ENCODE measurements around the gene SGCD.

SGCD gene

DNA sequence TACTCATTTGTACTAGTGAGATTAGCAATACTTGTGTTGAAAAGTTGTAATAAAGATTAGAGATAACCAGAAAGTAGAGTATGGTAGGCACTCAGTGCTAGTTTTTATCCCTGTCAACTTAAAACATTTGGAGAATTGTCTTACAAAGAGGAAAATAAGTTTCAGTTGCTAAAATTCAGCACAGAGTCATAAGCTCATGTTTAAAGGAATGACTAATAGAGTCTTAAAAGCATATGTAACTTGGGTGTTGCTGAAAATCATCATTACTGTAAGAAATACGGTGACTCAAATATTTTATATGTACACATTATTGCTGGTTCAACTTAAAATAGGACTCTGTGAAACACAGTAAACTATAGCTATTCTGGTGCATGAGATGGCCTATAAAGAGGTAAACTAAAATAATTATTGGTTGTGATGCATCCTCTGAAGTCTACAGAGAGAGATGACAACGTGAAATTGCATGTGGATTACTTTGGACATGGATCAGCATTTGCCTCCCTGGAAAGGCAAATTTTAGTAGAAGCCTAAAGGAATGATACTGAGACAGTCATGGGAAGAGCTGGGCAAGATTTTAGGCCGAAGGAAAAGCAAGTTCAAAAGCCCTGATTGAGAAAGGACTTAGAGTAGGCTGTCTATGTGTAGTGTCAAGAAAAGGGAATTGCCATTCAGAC, 34.6 kb downstream of the SGCD start:
- no peak for DNase-seq (ENCODE audit: low read depth in 2 of 2)

DNA sequence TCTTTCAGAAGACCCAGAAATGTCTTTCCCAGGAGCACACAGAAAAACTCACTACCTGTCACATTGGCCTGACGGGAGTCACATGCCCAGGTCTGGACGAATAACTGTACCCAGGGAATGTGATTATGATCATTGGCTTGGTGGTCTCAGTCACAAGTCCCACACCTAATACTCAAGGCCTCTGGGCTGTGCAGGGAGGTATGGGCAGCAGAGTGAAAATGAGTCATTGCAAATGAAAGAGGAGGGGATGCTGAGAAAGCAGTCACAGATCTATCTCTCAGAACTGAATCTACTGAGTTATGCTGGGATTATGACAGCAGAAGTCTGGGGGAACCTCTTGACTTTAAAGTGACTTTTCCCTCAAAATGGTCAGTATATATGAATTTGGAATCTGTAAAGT, 36.9 kb downstream of the SGCD start:
- DNase-seq (ENCODE audit: low read depth in 2 of 2) = no peak

DNA sequence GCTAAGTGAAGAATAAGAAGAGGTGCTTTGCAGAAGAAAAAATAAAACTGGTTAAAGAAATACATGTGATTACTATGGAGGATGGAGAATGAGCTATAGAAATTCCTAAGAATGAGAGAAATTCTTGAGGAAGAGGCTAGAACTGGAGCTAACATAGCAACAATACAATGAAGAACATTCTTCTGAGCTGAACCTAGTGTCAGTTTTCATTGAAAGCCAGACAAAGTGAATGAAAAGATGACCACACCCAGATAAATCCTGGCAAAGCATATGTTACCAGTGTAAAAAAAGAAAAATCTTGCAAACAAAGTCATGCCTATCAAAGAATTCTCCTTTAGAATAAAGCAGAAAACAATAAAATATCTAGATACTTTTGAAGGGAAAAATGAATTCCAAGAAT, 39.6 kb downstream of the SGCD start:
- no peak for DNase-seq (ENCODE audit: low read depth in 2 of 2)

DNA sequence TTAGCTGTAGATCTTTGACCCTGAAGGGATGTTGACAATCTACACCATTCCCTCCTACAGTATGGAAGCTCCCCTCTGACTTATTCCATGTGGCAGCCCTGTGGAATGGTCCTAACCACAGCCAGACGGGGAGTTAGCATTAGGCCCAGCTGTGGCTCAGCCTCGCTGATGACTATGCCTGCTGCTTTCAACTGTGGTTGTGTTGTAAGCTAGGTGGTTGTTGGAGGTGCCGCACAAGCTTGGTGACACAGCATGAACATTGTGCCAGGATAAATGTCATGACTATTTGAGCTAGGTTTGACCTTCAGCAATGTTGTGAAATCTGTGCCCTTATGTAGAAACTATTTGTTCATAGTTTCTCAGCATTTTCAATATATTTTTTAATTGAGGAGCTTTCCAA, 40.6 kb downstream of the SGCD start:
- DNase-seq (ENCODE audit: low read depth in 2 of 2) = no peak

DNA sequence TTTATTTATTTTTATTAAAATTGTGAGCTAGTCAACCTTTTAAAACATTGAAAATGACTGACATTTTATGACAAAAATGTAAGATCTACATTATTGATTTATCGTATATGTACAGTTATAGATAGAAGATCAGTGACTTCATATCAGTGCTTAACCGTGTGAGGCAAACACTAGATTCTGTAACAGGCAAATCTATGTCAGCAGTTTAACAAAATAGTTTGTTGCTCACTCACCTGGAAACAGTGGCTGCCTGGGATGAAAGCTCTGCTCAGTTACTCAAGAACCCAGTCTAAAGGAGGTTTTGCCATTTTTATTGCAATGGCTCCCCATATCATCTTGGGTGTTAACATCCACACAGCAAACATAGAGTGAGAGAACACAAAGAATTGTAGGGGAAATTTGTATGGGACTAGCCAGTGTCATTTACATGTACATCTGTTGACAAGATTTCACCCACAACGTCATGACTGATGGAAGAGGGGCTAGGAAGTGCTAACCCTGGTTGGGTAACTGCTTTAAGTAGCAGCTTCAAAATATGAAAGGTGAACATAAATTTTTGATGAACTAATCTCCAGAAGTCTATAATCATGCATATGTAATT, 49.0 kb downstream of the SGCD start:
- DNase-seq (ENCODE audit: low read depth in 2 of 2) = no peak

DNA sequence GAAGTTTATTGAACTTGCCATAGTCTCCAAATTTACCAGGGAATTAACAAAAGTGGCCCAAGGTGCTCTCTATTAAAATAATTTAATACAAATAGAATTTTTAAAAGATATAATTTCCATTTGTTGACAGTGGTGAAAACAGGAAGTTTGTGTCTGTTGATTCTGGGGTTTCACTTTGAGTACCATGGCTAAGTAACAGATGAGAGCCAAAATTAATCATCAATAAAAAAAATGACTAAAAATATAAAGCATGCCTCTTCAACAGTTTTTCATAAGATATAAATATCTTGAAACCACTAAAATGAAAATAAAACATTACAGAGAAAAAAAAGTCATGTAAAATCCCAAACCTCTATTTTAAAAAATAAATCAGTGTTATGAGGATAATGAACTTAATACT, 49.8 kb downstream of the SGCD start:
- DNase-seq (ENCODE audit: low read depth in 2 of 2) = no peak

DNA sequence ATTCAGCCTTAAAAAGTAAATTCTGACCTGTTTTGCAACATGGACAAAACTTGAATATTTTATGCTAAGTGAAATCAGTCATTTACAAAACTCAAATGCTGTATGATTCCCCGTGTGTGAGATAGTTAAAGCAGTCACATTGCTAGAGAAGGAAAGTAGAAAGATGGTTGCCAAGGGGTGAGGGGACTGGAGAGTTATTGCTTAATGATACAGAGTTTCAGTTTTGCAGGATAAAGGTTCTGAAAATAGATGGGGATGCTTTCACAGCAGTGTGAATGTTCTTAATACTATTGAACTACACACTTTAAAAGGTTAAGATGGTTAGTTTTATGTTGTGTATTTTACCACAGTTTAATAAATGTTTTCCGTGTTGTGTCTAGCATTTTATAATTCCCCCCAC, 51.2 kb downstream of the SGCD start:
- DNase-seq (ENCODE audit: low read depth in 2 of 2) = no peak

DNA sequence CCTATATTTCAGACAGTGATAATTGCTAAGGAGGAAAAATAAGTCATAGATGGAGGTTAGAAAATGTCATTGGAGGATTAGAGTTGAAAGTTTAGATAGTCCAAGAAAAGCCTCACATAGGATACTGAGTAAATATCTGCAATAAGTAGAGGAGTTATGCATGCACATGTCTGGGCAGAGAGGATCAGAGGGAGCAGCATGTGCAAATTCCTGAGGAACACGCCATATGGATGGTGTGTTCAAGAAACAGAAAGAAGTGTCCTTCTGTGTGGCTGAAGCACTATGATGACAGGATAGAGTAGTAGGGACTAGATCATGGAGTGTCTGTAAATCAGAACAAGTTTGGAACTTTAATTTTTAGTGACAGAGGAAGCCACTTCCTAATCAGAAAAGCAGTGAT, 52.2 kb downstream of the SGCD start:
- no peak for DNase-seq (ENCODE audit: low read depth in 2 of 2)

DNA sequence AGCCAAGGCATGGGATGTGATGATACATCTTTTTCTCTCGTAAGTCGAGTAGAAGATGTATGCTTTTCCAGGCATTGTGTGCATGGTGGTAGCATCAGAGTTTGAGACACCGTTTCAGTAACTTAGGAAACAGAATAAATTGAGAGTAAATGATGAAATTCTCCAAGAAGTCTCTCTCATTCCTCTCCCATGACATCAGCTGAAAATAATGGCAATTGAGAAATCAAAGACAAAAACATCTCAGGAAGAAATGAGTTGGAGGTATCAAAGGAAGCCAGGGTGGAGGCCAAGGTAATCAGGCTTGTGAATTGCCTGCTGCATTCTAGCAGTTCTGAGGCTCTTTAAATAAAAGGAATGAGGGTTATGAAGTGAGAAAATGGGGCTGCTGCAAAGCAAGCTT, 53.9 kb downstream of the SGCD start:
- no peak for DNase-seq (ENCODE audit: low read depth in 2 of 2)

DNA sequence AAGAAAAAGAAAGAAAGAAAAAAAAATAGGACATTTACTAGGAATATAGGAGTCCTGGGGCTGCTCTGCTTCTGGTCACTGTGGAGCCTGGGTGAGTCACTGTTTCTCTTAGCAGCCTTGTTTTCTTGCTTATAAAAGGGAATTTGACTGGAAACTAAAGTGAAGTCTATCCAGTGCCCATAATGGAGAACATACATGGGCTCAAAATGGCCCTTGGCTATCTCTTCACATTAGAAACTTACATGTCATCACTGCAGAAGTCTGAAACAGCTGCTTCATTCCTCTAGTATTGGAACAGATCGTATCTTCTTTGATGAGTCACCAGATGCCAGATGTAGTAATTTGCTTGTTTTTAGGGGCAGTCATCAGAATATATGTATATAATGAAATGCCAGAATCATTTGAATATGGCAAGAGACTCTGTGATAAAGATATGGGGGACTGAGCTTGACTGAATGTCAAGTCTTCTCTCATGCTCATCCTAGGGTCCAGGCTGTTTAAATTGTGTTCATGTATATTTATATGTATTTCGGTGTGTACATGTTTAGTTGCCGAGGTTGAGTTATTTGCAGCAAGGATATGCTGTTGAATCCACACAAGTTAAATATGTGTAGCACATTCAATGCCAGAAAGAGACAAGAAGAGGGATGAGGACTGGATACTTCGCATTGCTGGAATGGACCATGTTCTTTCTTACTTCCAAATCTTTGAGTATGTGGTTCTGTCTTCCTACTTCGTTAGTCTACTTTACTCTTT, 56.7 kb downstream of the SGCD start:
- DNase-seq (ENCODE audit: low read depth in 2 of 2) = no peak

DNA sequence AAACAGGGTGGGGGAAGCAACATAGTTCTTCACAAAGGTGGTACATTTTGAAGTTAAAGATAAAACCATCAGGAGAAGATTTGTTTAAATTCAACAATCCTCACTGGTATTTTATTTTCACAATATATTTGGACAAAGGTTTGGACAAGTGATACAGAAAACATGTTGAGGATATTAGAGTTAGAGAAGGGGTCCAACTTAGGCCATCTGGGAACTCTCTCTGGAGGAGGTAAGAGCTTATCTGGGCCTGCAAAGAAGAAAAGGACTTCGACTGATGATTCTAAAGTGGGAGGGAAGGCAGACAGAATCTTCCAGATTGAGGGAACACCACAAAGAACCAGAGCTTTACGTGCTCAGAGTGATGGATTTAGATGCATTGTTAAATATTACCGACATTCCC, 58.5 kb downstream of the SGCD start:
- DNase-seq (ENCODE audit: low read depth in 2 of 2) = no peak

DNA sequence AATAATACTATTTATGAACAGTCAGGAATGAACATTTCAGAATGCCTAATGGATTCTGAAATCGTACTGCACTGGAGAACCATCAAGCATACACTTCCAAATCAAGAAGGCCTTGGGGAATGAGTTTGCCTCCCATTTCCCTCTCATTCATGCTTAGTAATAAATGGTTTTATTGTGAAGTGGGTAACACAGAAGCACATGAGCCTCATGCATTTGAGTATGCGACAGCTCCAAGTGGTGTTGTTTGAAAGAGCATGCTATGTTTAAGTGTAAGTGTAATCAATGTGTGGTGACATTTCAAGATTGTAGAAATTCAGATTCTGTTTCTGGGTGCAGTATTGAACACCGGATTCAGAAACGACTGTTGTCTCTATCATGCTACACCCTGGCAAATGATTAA, 60.0 kb downstream of the SGCD start:
- DNase-seq (ENCODE audit: low read depth in 2 of 2) = no peak

DNA sequence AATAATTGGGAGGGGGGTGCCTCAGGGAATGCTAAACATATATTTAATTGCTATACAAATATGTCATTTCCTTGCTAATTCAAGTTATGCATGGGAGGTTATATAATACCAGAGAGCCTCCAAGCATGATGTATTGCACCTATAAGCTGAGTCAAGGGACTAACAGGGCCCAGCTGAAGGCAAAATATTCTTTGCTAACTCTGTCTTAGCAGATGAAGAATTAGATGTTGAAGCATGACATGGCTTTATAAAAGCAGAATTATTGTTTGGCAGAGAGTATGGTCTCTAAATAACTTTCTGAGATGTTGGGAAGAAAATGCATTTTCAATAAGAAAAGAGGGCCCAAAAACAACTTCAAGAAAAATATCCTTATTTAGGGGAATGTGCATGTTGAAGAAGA, 60.4 kb downstream of the SGCD start:
- DNase-seq (ENCODE audit: low read depth in 2 of 2) = no peak

DNA sequence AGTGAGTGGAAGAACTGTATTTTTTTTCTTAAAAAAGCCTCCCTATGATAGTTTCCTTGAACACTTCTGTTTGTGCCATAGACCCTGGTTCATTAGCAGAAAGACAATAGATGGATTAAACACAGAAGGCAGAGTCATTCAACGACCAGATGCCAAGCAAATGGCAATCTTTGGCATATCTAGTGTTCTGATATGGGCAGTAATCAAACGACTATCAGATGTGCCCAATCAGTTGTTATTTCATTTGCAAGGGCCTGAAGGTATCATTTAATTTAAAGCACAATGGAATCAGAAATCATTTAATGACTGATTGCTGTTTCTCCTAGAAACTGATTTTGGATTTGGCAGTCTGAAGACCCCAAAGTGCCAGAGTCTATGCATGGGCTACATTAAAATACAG, 61.3 kb downstream of the SGCD start:
- DNase-seq (ENCODE audit: low read depth in 2 of 2) = no peak

DNA sequence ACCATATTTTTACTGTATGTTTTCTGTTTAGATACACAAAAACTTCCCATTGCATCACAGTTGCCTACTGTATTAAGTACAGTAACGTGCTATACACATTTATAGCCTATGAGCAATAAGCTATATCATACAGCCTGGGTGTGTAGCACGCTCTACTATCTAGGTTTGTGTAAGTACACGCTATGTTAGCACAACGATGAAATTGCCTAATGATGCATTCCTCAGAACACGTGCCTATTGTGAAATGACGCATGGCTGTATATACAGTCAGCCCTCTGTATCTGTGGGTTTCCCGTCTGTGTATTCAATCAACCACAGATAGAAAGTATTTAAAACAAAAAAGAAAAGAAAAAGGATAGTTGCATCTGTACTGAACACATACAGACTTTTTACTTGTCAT, 64.2 kb downstream of the SGCD start:
- DNase-seq (ENCODE audit: low read depth in 2 of 2) = no peak

DNA sequence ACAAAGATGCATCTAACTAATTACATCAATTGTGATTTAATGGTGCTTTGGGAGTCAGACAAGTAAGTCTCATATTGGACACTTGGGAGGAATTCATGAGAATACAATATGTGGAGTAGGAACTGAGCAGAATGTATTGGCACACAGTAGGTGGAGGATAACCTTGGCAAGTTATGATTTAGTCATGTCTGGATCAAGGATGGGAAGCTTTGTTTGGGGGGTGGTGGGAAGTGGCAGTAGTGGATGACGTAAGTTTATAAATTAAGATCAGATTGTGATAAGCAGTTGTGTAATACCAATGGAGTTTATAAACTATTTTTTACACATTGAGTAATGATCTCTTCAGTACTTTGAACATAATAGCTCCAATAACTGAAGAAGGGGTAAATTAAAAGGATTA, 67.0 kb downstream of the SGCD start:
- DNase-seq (ENCODE audit: low read depth in 2 of 2) = no peak

DNA sequence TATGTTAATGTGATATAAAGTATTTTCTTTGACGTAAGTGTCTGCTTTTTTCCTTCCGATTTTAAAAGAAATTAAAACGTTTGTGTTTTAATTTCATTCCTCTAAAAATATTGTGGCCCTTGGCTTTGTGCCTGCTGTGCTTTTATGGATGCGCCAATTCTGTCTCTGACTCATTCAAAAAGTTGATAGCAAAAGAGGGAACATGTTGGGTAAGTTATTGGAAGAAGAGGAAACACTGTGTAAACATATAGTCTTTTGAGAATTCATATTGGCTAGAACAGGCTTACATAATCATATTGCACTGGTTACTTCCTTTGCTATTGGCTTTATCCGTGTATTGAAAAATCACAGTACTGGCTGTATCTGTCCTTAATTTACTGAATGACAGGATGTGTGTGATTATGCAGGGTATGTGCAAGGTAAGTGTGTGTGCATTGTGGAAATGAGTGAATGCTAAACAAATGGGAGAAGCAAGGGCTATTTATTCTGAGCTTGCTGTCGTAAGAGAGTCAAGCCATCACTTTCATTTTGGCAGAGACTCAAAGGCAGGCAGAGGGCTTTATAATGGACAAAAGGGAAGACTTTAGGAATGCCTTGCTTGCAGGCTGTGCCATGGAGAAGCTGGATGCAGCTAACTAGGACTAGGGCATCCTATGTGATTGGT, 67.8 kb downstream of the SGCD start:
- no peak for DNase-seq (ENCODE audit: low read depth in 2 of 2)

DNA sequence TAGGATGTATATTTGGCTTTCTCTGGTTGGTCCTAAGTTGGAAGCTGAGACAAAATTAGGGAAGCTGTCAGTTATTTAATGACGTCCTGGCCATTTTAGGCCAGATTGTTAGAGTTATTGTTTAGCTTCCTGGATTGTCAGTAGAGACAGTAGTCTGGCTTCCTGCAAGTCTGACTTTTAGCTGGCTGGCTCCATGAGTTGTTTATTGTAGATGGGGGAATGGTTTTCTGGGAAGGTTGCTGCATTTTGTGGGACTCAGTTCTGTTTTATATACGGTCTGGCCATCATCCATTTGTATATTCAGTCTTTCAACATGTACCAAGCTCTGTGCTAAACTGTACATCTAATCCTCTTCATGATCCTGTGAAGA, 68.3 kb downstream of the SGCD start:
- no peak for DNase-seq (ENCODE audit: low read depth in 2 of 2)

DNA sequence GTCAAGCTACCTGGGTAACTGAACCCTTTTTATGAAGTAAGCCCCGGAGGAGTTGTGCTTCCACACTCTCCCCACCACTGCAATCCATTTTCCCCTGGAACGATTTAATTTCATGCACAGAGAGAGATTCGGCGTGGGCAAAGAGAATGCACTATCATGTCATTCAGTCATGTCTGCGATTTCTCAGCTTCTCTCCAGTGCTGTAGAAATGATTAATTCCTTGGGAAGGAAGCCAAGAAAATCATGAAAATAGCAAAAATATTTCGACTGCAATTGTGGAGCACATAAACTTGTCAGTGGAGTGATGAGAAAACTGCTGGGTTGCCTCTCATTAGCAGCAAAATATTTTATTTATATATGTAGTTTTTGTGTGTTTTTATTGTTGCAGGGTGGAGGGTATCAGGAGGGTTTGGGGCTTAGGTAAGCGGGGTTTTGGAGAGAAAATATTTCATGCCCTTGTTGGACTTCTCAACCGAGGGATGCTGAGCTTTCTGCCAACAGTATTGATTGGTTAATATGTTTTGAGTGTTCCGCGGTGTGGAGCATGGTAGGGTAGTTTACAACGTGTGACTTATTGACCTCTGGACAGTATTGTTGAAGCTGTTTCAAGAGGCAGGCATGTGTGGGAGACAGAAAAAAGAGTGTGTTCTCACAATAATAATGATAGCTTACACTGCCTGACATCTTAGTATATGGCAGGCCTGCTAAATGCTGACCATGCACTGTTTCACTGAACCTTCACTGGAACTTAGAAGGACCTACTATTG, 69.3 kb downstream of the SGCD start:
- DNase-seq (ENCODE audit: low read depth in 2 of 2) = no peak

DNA sequence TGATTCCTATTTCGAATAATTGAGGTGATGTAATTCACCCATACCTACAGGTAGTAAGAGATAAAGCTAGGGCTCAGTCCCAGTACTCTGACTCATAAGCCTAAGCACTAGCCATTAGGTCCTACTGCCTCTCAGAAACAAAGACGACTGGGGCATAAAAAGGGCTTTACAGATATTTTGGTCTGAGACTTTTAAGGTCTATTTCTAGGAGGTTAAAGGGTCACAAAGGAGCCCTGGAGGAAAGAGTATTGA, 69.8 kb downstream of the SGCD start:
- DNase-seq (ENCODE audit: low read depth in 2 of 2) = no peak

DNA sequence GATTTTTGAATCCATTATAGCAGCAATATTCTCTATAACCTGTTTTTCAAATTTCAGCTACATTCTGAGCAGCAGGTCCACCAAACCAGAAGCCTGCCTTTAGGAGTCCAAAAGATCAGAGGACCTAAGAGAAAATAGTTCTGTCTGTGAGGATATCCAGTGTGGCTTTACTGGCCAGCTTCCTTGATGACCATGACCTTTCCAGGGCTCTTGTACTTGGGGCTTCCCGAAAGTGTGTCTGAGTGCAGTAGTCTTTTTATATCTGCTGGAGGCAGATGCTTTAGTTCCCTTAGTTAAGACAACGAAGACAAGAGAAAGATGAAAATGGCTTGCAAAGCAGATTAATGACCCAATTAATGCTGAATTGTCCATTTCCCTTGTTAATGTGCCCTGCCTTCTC, 72.4 kb downstream of the SGCD start:
- DNase-seq (ENCODE audit: low read depth in 2 of 2) = no peak

DNA sequence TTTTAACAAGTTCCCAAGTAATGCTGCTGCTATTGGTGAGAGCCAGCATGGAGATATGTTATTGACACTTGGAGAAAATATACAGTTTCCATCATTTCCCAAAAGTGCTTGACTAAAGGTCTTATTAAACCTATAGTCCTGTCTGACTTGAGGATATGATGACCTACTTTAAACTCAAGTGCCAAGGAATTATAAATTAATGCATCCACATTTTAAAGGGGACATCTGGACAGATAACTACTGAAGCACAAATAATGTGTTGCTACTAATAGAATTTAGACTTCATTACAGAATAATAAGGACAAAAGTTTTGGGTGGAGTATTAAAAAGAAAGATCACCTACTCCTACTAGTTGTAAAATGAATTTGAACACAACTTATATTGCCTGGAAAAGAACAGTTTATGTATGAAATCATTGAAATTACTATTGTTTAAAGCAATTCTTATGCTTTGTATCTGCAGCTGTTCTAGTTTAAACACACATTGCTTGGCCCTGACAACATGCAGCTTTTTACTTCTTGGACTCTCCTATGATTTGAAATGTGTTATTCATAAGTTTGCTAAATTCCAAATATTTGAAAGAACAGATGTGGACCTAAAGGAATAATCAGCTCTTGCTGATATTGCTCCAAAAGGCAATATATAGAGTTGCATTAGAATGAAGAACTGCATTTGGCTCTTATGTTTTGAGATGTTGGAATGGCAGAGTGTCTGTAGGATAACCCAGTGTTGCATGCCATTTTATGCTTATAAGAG, 73.4 kb downstream of the SGCD start:
- DNase-seq (ENCODE audit: low read depth in 2 of 2) = no peak
